Stimulated activated memory B cell treated with anti-CD40 and anti-IgM and Interleukin-4, amounts not matched to agents 10 μg/mL and 1 μg/mL and 100 μg/mL, for 72 hours (primary cell): ENCODE data around the gene AP3D1.

Source experiments
- ATAC-seq: fragments of 150-1000 bp; cut with Tn5 transposase; 2 replicates; pipeline ENCODE4 v1.10.0; 2021
- H3K27ac Mint-ChIP-seq: one replicate; pipeline ENCODE4 v1.8.0; 2022; ENCODE audit warnings: mild to moderate bottlenecking, mixed read lengths
- H3K27me3 Mint-ChIP-seq: one replicate; pipeline ENCODE4 v1.8.0; 2022; ENCODE audit warnings: mixed read lengths
- H3K36me3 Mint-ChIP-seq: one replicate; pipeline ENCODE4 v1.8.0; 2022; ENCODE audit warnings: mixed read lengths
- H3K4me1 Mint-ChIP-seq: one replicate; pipeline ENCODE4 v1.8.0; 2022; ENCODE audit warnings: mixed read lengths
- H3K4me3 Mint-ChIP-seq: one replicate; pipeline ENCODE4 v1.8.0; 2022; ENCODE audit warnings: mild to moderate bottlenecking, moderate library complexity, mixed read lengths
- H3K9me3 Mint-ChIP-seq: one replicate; pipeline ENCODE4 v1.8.0; 2022; ENCODE audit warnings: mixed read lengths

AP3D1 gene

DNA sequence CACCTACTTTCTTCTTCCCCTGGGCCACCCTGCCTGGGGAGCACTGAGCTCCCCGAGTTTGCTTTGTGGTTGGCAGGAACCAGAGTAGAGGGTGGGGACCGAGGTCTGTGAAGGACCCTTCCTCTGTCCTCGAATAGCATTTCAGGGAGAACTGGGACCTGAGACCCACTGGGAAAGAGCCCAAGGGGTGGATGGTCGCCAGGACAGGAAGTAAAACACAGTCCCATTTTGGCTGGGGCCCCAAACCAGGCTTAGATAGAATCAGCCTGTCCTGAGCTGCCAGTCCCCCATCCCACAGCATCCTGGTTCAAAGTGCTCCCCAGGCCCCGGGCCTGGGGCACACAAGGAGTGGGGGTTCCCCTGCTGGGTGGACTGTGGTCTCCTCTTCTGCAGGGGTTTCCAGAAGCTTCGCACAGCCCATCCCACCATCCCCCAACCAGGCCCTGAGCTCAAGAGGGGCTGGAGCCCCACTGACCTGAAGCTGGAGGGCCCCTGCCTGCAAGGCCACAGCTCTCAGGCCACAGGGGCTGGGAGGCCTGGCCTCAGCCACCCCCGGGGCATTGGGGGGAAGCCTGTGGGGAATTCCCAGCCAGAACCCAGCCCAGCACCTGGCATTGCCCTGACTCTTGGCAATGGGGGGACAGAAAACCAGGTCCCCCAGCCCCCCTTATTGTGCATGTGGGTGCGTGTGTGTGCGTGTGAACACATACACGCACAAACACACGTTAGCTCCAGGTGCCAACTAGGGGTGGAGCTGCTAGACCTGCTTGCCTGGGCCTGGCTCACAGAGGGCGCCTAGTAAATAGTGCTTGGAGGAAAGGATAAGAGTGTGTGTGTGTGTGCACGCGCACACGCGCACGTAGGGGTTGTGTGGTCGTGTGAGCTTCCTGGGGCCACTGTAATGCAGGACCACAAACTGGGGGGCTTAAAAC, 99.3 kb downstream of the AP3D1 start:
- H3K27me3 Mint-ChIP-seq, result no peaks in the 10 kb centered on the region
- no peaks in the 10 kb centered on the region for H3K9me3 Mint-ChIP-seq
- peaks cover 82% of the 10 kb centered on the region for H3K4me1 Mint-ChIP-seq
- H3K4me3 Mint-ChIP-seq, result peak overlapping the region; percentile 82
- H3K27ac Mint-ChIP-seq, result peak overlapping the region; percentile 96
- peak; percentile 46 for ATAC-seq
- H3K36me3 Mint-ChIP-seq, result peaks cover 26% of the 10 kb centered on the region

DNA sequence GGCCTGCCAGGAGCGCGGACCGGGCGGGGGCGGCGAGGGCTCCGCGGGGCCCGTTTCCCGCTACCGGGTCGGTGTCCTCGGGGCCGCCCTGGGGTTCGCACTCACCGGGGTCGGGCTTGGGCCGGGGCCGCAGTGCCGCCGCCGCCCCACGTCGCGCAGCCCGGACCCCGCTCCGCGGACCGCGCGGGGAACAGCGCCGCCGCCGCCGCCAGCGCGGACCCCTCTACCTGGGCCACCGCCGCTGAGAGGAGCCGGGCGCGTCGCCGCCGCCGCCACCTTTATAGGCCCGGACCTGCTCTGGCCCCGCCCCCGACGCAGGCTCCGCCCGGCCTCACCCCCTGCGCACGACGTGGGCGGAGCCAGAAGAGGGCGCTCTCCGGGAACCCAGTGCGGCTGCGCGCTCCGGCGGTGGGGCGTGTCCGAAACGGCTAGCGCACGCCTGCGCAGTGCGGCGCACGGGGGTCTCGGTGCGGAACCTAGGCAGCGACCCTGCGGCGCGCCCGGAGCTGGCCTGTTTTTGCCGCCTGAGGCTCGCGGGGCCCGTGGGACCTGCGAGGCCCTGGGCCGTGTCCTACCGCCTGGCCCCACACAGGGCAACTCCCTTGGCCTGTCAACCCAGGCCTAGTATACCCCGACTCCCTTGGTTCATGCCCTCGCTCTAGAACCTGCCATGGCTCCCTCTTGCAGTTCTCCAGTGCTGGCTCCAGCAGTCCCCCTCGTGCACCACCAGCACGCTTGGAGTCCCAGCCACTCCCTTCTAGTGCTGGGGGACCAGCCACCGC, 100.2 kb downstream of the AP3D1 start, which contains the start of gene MKNK2:
MKNK2 (minus strand) TSS at position 254 of the 782 bp plus-strand sequence. CDS start 393 bp downstream, outside the sequence.
- Mint-ChIP-seq H3K27ac (peak within 1 kb of the TSS; percentile 96), H3K4me3 (peak within 1 kb of the TSS; percentile 82), H3K27me3 (no peaks in the 10 kb centered on the region), H3K4me1 (peaks cover 82% of the 10 kb centered on the region), H3K9me3 (no peaks in the 10 kb centered on the region), H3K36me3 (peaks cover 29% of the 10 kb centered on the region)
- peak; percentile 83 for ATAC-seq
